ENCODE data around the gene LYAR.

The LYAR gene

GRCh38 chr4:4315461-4316149 is 25.7 kb upstream of the LYAR start:
- TF ChIP-seq, protein P1, sequence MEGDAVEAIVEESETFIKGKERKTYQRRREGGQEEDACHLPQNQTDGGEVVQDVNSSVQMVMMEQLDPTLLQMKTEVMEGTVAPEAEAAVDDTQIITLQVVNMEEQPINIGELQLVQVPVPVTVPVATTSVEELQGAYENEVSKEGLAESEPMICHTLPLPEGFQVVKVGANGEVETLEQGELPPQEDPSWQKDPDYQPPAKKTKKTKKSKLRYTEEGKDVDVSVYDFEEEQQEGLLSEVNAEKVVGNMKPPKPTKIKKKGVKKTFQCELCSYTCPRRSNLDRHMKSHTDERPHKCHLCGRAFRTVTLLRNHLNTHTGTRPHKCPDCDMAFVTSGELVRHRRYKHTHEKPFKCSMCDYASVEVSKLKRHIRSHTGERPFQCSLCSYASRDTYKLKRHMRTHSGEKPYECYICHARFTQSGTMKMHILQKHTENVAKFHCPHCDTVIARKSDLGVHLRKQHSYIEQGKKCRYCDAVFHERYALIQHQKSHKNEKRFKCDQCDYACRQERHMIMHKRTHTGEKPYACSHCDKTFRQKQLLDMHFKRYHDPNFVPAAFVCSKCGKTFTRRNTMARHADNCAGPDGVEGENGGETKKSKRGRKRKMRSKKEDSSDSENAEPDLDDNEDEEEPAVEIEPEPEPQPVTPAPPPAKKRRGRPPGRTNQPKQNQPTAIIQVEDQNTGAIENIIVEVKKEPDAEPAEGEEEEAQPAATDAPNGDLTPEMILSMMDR (conservative IDR thresholded peaks at IDR 0.05): no peak
- no peak overlapping the region for H3K27ac ChIP-seq

- H3K27ac ChIP-seq: no peak overlapping the region
- TF ChIP-seq, protein P1 (conservative IDR thresholded peaks at IDR 0.05): no peak
Observed at GRCh38 chr4:4311193-4311592, 21.2 kb upstream of the LYAR start.

GRCh38 chr4:4308800-4309441 is 19.0 kb upstream of the LYAR start:
- TF ChIP-seq, protein P1 (conservative IDR thresholded peaks at IDR 0.05): no peak
- no peak overlapping the region for H3K27ac ChIP-seq

DNA sequence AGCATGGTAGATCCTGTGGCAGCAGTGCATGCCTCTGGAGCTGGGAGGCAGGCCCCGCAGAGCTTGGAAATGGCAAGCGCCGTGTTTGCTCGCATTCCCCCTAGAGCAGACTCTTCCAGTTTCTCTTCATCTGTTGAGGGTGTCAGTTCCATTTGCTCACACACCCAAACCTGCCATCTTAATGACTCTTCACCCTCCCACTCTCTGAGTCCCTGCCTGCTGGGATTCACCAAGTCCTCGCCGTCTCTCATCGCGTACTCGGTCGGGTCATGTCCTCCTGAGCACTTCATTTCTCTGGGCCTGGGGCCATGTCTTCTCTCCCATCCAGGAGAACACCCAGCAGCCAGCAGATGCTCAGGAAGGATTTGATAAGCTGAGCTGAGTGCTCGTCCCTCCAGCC is 17.0 kb upstream of the LYAR start:
- TF ChIP-seq, protein P1 (conservative IDR thresholded peaks at IDR 0.05): no peak

GRCh38 chr4:4302416-4302815 is 12.5 kb upstream of the LYAR start:
- TF ChIP-seq, protein P1 (conservative IDR thresholded peaks at IDR 0.05): no peak

More for the DNA sequence above, 17.0 kb upstream of the LYAR start:
- H3K27ac ChIP-seq: no peak overlapping the region

DNA sequence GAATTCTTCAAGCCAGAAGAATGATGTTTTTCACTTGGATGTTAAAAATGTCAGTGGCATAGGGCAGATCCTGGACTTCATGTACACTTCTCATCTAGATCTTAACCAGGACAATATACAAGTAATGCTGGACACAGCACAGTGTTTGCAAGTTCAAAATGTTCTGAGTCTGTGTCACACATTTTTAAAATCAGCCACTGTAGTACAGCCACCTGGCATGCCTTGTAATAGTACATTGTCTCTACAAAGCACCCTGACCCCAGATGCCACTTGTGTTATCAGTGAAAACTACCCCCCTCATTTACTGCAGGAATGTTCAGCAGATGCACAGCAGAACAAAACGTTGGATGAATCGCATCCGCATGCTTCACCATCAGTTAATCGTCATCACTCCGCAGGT is 12.0 kb upstream of the LYAR start:
- H3K27ac ChIP-seq: no peak overlapping the region
- TF ChIP-seq, protein P1 (conservative IDR thresholded peaks at IDR 0.05): no peak

More at GRCh38 chr4:4302416-4302815, 12.5 kb upstream of the LYAR start:
- no peak overlapping the region for H3K27ac ChIP-seq

DNA sequence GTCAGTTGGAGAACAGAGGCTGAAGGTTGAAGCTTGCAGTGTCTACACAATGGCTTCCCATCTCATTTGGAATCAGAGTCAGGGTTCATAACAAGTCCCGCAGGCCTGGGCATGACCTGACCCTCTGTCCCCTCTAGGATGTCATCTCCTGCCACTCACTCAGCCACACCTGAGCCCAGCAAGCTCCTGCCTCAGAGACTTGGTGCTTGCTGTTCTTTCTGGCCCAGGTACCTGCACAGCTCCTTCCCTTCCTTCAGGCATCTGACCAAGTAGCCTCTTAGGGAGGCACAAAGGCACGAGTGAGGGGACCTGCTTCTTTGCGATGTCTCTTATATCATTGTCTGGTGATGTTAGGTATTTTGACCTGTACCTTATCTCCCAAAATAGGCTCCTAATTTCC is 9.1 kb upstream of the LYAR start:
- no peak overlapping the region for H3K27ac ChIP-seq
- TF ChIP-seq, protein P1 (conservative IDR thresholded peaks at IDR 0.05): no peak
